Measurements from ENCODE around the gene KIF17. TPM values are rescaled to one million over a fixed set of nuclear protein-coding genes. Genes with fewer than 3 reads are reported as not detected.

Gene KIF17
- polyA plus RNA-seq, 1 donor from 2014 or later: 10.0 TPM

- Histone ChIP-seq H3K9ac (ENCODE audit: low read length) (no peak overlapping the region), H3F3A (ENCODE audit: insufficient read depth, low read length, poor library complexity, severe bottlenecking) (no peaks in the 10 kb centered on the region), H3K4me2 (ENCODE audit: low read length) (no peak overlapping the region), H3K9me3 (ENCODE audit: low read length) (no peaks in the 10 kb centered on the region), H3K27me3 (ENCODE audit: insufficient read depth, low read depth, low read length) (no peaks in the 10 kb centered on the region), H3K27ac (ENCODE audit: low read length) (no peak overlapping the region), H3K36me3 (ENCODE audit: insufficient read depth, low read length) (no peaks in the 10 kb centered on the region), H3K79me2 (replicated peaks; ENCODE audit: insufficient read depth, low read length) (no peaks in the 10 kb centered on the region), H2AFZ (ENCODE audit: low read depth, low read length) (no peak overlapping the region), H3K9me2 (ENCODE audit: insufficient read depth, low read length) (no peaks in the 10 kb centered on the region), H4K20me1 (ENCODE audit: insufficient read depth) (peaks cover 4% of the 10 kb centered on the region), H3K4me3 (ENCODE audit: low read length) (no peak overlapping the region)
- TF ChIP-seq TAF1 (IDR thresholded peaks at IDR 0.05; ENCODE audit: low read depth): no peak
- no peak for TF ChIP-seq POLR2AphosphoS5 (IDR thresholded peaks at IDR 0.05)
- TF ChIP-seq RAD21 (conservative IDR thresholded peaks at IDR 0.05): no peak
- TF ChIP-seq REST (IDR thresholded peaks at IDR 0.05; ENCODE audit: borderline replicate concordance): no peak
These were observed 65.5 kb downstream of the KIF17 start for GRCh38 chr1:20652300-20652699.

DNA sequence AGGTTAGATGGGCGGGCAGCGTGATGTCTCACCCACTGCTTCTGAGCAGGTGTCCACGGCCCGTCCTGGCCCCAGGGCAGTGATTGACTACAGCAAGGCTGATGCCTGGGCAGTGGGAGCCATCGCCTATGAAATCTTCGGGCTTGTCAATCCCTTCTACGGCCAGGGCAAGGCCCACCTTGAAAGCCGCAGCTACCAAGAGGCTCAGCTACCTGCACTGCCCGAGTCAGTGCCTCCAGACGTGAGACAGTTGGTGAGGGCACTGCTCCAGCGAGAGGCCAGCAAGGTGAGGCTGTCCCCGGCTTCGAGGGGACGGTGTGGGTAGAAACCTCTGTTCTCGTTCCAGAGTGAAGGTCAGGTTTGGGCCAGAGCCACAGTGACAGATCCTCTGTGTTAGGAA, 68.9 kb downstream of the KIF17 start:
- Histone ChIP-seq H3K4me2 (ENCODE audit: low read length) (no peak overlapping the region), H3K9ac (ENCODE audit: low read length) (no peak overlapping the region), H4K20me1 (ENCODE audit: insufficient read depth) (no peaks in the 10 kb centered on the region), H3K27ac (ENCODE audit: low read length) (no peak overlapping the region), H3K36me3 (ENCODE audit: insufficient read depth, low read length) (no peaks in the 10 kb centered on the region), H3K27me3 (ENCODE audit: insufficient read depth, low read depth, low read length) (no peaks in the 10 kb centered on the region), H2AFZ (ENCODE audit: low read depth, low read length) (no peak overlapping the region), H3K9me2 (ENCODE audit: insufficient read depth, low read length) (no peaks in the 10 kb centered on the region), H3K79me2 (replicated peaks; ENCODE audit: insufficient read depth, low read length) (no peaks in the 10 kb centered on the region), H3F3A (ENCODE audit: insufficient read depth, low read length, poor library complexity, severe bottlenecking) (no peaks in the 10 kb centered on the region), H3K9me3 (ENCODE audit: low read length) (no peaks in the 10 kb centered on the region), H3K4me3 (ENCODE audit: low read length) (no peak overlapping the region)
- TF ChIP-seq CTCF (IDR thresholded peaks at IDR 0.05; ENCODE audit: poor library complexity, severe bottlenecking) (no peak), MXI1 (conservative IDR thresholded peaks at IDR 0.05; ENCODE audit: poor library complexity, severe bottlenecking) (no peak), SMC3 (conservative IDR thresholded peaks at IDR 0.05; ENCODE audit: poor library complexity) (no peak), EP300 (conservative IDR thresholded peaks at IDR 0.05; ENCODE audit: poor library complexity, severe bottlenecking) (no peak), REST (IDR thresholded peaks at IDR 0.05; ENCODE audit: borderline replicate concordance) (no peak), TAF1 (IDR thresholded peaks at IDR 0.05; ENCODE audit: low read depth) (no peak), POLR2AphosphoS5 (IDR thresholded peaks at IDR 0.05) (no peak), RAD21 (conservative IDR thresholded peaks at IDR 0.05) (no peak), EZH2 (IDR thresholded peaks at IDR 0.05; ENCODE audit: borderline replicate concordance, insufficient read depth, low read length, poor library complexity, severe bottlenecking) (no peak)

Measured in neural cell (in vitro differentiated cells).